Stimulated activated CD4-positive, alpha-beta T cell treated with anti-CD3 and anti-CD28 coated beads, Interleukin-1b, Interleukin-23, amount 100 ng/mL, for 4 hours (primary cell): ENCODE data around the gene BBLN.
"Not testable (repeated sequence)": the region's sequence is repeated elsewhere in the genome, so short reads cannot be mapped to it uniquely, and the experiment has no call there.

Experiments used
- DNase-seq, 2 donors: peaks; one replicate each; pipeline ENCODE4 v3.0.0-alpha.2; 2020; ENCODE audit warnings: low read depth in 2 of 2

BBLN gene

GRCh38 chr9:128124873-128125579, 35.0 kb upstream of the BBLN start:
- DNase-seq, result peak in 1 of 2 donors; percentile 24

GRCh38 chr9:128125580-128126354, 34.3 kb upstream of the BBLN start:
- no peak for DNase-seq

- DNase-seq, result peak; percentile 74 to 76
Observed at GRCh38 chr9:128127568-128127989, 32.5 kb upstream of the BBLN start, which contains the start of gene PTGES2. Gene PTGES2 (minus strand): TSS chr9:128127729. CDS start chr9:128127717, 12 bp downstream.

- DNase-seq, result peak; percentile 80 to 83
Observed at GRCh38 chr9:128127990-128128835, 31.9 kb upstream of the BBLN start.

- no peak for DNase-seq
Observed at GRCh38 chr9:128128836-128129590, 31.1 kb upstream of the BBLN start.

GRCh38 chr9:128129976-128130590, 30.0 kb upstream of the BBLN start:
- peak in 1 of 2 donors; percentile 47 for DNase-seq

GRCh38 chr9:128130651-128131050, 29.4 kb upstream of the BBLN start:
- DNase-seq, result not testable (repeated sequence)

- DNase-seq, result not testable (repeated sequence)
Observed at GRCh38 chr9:128131346-128131745, 28.7 kb upstream of the BBLN start.

- not testable (repeated sequence) for DNase-seq
Observed at GRCh38 chr9:128132139-128132538, 27.9 kb upstream of the BBLN start.

GRCh38 chr9:128135561-128135960, 24.5 kb upstream of the BBLN start:
- not testable (repeated sequence) for DNase-seq

GRCh38 chr9:128136816-128137793, 23.0 kb upstream of the BBLN start:
- DNase-seq, result no peak

GRCh38 chr9:128138001-128138400, 22.1 kb upstream of the BBLN start:
- DNase-seq, result no peak

- no peak for DNase-seq
Observed at GRCh38 chr9:128139621-128140020, 20.4 kb upstream of the BBLN start.

GRCh38 chr9:128141604-128142003, 18.5 kb upstream of the BBLN start:
- no peak for DNase-seq

- no peak for DNase-seq
Observed at GRCh38 chr9:128142061-128142460, 18.0 kb upstream of the BBLN start.

GRCh38 chr9:128142596-128142995, 17.5 kb upstream of the BBLN start:
- no peak for DNase-seq

- DNase-seq, result no peak
Observed at GRCh38 chr9:128143525-128144238, 16.4 kb upstream of the BBLN start.

GRCh38 chr9:128144239-128145181, 15.6 kb upstream of the BBLN start:
- DNase-seq, result no peak
